ENCODE data around the gene NCKAP5.
"Not testable (repeated sequence)": the region's sequence is repeated elsewhere in the genome, so short reads cannot be mapped to it uniquely, and the experiment has no call there.

Gene NCKAP5

DNA sequence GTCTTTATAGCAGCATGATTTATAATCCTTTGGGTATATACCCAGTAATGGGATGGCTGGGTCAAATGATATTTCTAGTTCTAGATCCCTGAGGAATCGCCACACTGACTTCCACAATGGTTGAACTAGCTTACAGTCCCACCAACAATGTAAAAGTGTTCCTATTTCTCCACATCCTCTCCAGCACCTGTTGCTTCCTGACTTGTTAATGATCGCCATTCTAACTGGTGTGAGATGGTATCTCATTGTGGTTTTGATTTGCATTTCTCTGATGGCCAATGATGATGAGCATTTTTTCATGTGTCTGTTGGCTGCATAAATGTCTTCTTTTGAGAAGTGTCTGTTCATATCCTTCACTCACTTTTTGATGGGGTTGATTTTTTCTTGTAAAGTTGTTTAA, 868.5 kb downstream of the NCKAP5 start:
- H2AFZ ChIP-seq (ENCODE audit: low read length); H4K8ac ChIP-seq (ENCODE audit: low read depth, low read length); H3K4me2 ChIP-seq (ENCODE audit: insufficient read depth, low read length, poor library complexity, severe bottlenecking); H3K9ac ChIP-seq (ENCODE audit: low read depth, low read length, poor library complexity); H3K9me3 ChIP-seq (replicated peaks in 1 of 2; ENCODE audit: control insufficient read depth in 2 of 2, insufficient read depth in 1 of 2, low read depth in 1 of 2, low read length in 2 of 2); H2BK5ac ChIP-seq (ENCODE audit: low read length); H2BK120ac ChIP-seq (ENCODE audit: low read depth, low read length); DNase-seq (ENCODE audit: low spot score); H2BK12ac ChIP-seq (ENCODE audit: low read length); H3K79me1 ChIP-seq (ENCODE audit: low read depth, low read length); H2BK15ac ChIP-seq (ENCODE audit: low read length); H3K23ac ChIP-seq (ENCODE audit: low read depth, low read length, poor library complexity); H4K91ac ChIP-seq (ENCODE audit: low read depth, low read length, poor library complexity); H3K4ac ChIP-seq (ENCODE audit: low read length); H3K4me3 ChIP-seq (ENCODE audit: low read length in 2 of 2); H3K27ac ChIP-seq (replicated peaks; ENCODE audit: low read length); H2AK5ac ChIP-seq (ENCODE audit: low read depth, low read length); H3K18ac ChIP-seq (ENCODE audit: low read length); H3K27me3 ChIP-seq (ENCODE audit: control insufficient read depth in 3 of 3, insufficient read depth in 3 of 3, low read depth in 1 of 3, low read length in 3 of 3); H3K4me1 ChIP-seq (ENCODE audit: control insufficient read depth in 2 of 2, insufficient read depth in 1 of 2, low read depth in 1 of 2, low read length in 2 of 2); H3K14ac ChIP-seq (ENCODE audit: low read length): not testable (repeated sequence)
- peaks cover 0 to 38% of the 10 kb centered on the region in 2 donors for H3K36me3 ChIP-seq (replicated peaks in 1 of 2; ENCODE audit: control insufficient read depth in 2 of 2, insufficient read depth in 2 of 2, low read length in 2 of 2)
- no CpG with 5 or more reads among the region's 2 CpGs for WGBS, 2 donors (ENCODE audit: extremely low coverage in 2 of 2, insufficient read length in 2 of 2, insufficient replicate concordance in 1 of 2)

DNA sequence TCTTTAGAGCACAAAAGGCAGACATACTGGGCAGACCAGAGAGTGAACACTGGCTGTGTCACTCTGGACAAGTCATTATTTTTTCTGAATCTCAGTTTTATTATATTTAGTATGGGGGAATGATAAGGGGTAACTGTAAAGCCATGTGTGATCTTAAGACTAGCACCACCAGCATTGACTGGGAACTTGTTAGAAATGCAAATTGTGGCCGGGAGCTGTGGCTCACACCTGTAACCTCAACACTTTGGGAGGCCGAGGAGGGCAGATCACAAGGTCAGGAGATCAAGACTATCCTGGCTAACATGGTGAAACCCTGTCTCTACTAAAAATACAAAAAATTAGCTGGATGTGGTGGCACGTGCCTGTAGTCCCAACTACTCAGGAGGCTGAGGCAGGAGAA, 869.9 kb downstream of the NCKAP5 start:
- not testable (repeated sequence) for H4K8ac ChIP-seq (ENCODE audit: low read depth, low read length); H2BK5ac ChIP-seq (ENCODE audit: low read length); H2BK12ac ChIP-seq (ENCODE audit: low read length); H2BK15ac ChIP-seq (ENCODE audit: low read length); H3K4me1 ChIP-seq (ENCODE audit: control insufficient read depth in 2 of 2, insufficient read depth in 1 of 2, low read depth in 1 of 2, low read length in 2 of 2); H3K27ac ChIP-seq (replicated peaks; ENCODE audit: low read length); H2AK5ac ChIP-seq (ENCODE audit: low read depth, low read length); H3K14ac ChIP-seq (ENCODE audit: low read length); H2AFZ ChIP-seq (ENCODE audit: low read length); H3K4me3 ChIP-seq (ENCODE audit: low read length in 2 of 2); H2BK120ac ChIP-seq (ENCODE audit: low read depth, low read length); H3K27me3 ChIP-seq (ENCODE audit: control insufficient read depth in 3 of 3, insufficient read depth in 3 of 3, low read depth in 1 of 3, low read length in 3 of 3); H3K18ac ChIP-seq (ENCODE audit: low read length); H3K4me2 ChIP-seq (ENCODE audit: insufficient read depth, low read length, poor library complexity, severe bottlenecking); DNase-seq (ENCODE audit: low spot score); H4K91ac ChIP-seq (ENCODE audit: low read depth, low read length, poor library complexity); H3K23ac ChIP-seq (ENCODE audit: low read depth, low read length, poor library complexity); H3K79me1 ChIP-seq (ENCODE audit: low read depth, low read length); H3K9me3 ChIP-seq (replicated peaks in 1 of 2; ENCODE audit: control insufficient read depth in 2 of 2, insufficient read depth in 1 of 2, low read depth in 1 of 2, low read length in 2 of 2); H3K4ac ChIP-seq (ENCODE audit: low read length); H3K9ac ChIP-seq (ENCODE audit: low read depth, low read length, poor library complexity)
- H3K36me3 ChIP-seq (replicated peaks in 1 of 2; ENCODE audit: control insufficient read depth in 2 of 2, insufficient read depth in 2 of 2, low read length in 2 of 2) = peaks cover 0 to 38% of the 10 kb centered on the region in 2 donors
- WGBS, 2 donors (ENCODE audit: extremely low coverage in 2 of 2, insufficient read length in 2 of 2, insufficient replicate concordance in 1 of 2) = no CpG with 5 or more reads among the region's 3 CpGs

DNA sequence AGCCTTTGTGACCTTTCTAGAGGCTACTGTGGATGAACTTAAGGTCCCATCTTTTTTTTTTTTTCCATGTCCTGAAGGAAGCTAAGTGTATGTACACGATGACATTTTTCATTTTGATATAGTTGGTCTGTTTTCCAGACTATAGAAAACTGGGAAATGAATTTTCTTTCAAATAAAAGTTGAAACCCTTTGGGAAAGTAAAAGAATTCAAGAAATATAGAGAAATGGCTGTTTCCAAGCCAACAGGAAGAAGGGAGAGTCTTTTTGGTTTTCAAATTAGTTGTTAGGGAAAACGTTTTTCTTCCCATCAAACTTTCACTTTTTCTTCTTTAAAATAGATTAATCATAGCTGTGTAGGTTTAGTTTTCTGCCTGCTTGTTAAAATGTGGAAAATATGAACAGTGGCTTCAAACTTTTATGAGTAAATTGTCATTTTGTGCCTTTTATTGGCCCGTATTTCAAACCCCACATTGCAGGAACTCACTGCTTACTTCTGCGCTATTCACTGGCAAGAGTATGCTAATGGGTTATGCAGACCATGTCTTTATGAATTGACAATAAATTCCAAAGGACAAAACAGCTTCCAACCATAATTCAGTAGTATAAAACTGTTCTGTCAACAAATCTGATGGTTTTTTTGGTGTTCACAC, 870.6 kb downstream of the NCKAP5 start:
- Histone ChIP-seq H3K18ac (ENCODE audit: low read length) (no peak overlapping the region), H3K4me3 (ENCODE audit: low read length in 2 of 2) (no peak overlapping the region), H2BK15ac (ENCODE audit: low read length) (no peak overlapping the region), H3K27me3 (ENCODE audit: control insufficient read depth in 3 of 3, insufficient read depth in 3 of 3, low read depth in 1 of 3, low read length in 3 of 3) (no peaks in the 10 kb centered on the region), H3K27ac (replicated peaks; ENCODE audit: low read length) (no peak overlapping the region), H3K79me1 (ENCODE audit: low read depth, low read length) (no peaks in the 10 kb centered on the region), H3K14ac (ENCODE audit: low read length) (no peak overlapping the region), H2AK5ac (ENCODE audit: low read depth, low read length) (no peak overlapping the region), H3K9me3 (replicated peaks in 1 of 2; ENCODE audit: control insufficient read depth in 2 of 2, insufficient read depth in 1 of 2, low read depth in 1 of 2, low read length in 2 of 2) (no peaks in the 10 kb centered on the region), H4K8ac (ENCODE audit: low read depth, low read length) (no peak overlapping the region), H2AFZ (ENCODE audit: low read length) (no peak overlapping the region), H2BK120ac (ENCODE audit: low read depth, low read length) (no peak overlapping the region), H3K9ac (ENCODE audit: low read depth, low read length, poor library complexity) (no peak overlapping the region), H2BK5ac (ENCODE audit: low read length) (no peak overlapping the region), H3K4me1 (ENCODE audit: control insufficient read depth in 2 of 2, insufficient read depth in 1 of 2, low read depth in 1 of 2, low read length in 2 of 2) (peaks cover 0 to 7% of the 10 kb centered on the region in 2 donors), H3K36me3 (replicated peaks in 1 of 2; ENCODE audit: control insufficient read depth in 2 of 2, insufficient read depth in 2 of 2, low read length in 2 of 2) (peaks cover 0 to 41% of the 10 kb centered on the region in 2 donors), H2BK12ac (ENCODE audit: low read length) (no peak overlapping the region), H3K4ac (ENCODE audit: low read length) (no peak overlapping the region), H3K4me2 (ENCODE audit: insufficient read depth, low read length, poor library complexity, severe bottlenecking) (no peak overlapping the region), H3K23ac (ENCODE audit: low read depth, low read length, poor library complexity) (no peak overlapping the region), H4K91ac (ENCODE audit: low read depth, low read length, poor library complexity) (no peak overlapping the region)
- no peak for DNase-seq (ENCODE audit: low spot score)
- no CpG with 5 or more reads among the region's 4 CpGs for WGBS, 2 donors (ENCODE audit: extremely low coverage in 2 of 2, insufficient read length in 2 of 2, insufficient replicate concordance in 1 of 2)

DNA sequence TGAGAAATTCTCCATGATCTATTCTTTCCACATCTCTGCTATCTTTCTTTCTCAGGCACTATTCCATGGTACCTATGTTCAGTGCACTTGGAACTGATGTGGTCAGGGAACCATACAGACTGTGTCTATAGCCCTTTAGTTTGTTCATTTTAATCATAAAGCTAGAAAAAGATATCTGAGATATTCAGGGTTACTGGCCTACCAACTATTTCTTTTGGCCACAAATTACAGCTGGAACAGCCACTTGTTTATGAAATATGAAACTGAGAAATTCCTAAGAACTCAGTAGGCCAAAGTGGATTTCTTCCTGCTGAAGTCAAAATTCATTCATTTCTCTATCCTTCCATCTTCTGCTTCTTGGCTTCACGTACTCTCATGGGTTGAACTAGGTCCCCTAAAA, 875.4 kb downstream of the NCKAP5 start:
- no peak overlapping the region for H2BK15ac ChIP-seq (ENCODE audit: low read length)
- no peak for DNase-seq (ENCODE audit: low spot score)

More for the DNA sequence above, 875.4 kb downstream of the NCKAP5 start:
- Histone ChIP-seq H2AFZ (ENCODE audit: low read length) (no peak overlapping the region), H2BK120ac (ENCODE audit: low read depth, low read length) (no peak overlapping the region), H3K18ac (ENCODE audit: low read length) (no peak overlapping the region), H2AK5ac (ENCODE audit: low read depth, low read length) (no peak overlapping the region), H3K4me3 (ENCODE audit: low read length in 2 of 2) (no peak overlapping the region), H3K27ac (replicated peaks; ENCODE audit: low read length) (no peak overlapping the region), H3K27me3 (ENCODE audit: control insufficient read depth in 3 of 3, insufficient read depth in 3 of 3, low read depth in 1 of 3, low read length in 3 of 3) (no peaks in the 10 kb centered on the region), H3K9ac (ENCODE audit: low read depth, low read length, poor library complexity) (no peak overlapping the region), H3K14ac (ENCODE audit: low read length) (no peak overlapping the region), H3K4ac (ENCODE audit: low read length) (no peak overlapping the region), H3K9me3 (replicated peaks in 1 of 2; ENCODE audit: control insufficient read depth in 2 of 2, insufficient read depth in 1 of 2, low read depth in 1 of 2, low read length in 2 of 2) (peaks cover 0 to 1% of the 10 kb centered on the region in 2 donors), H4K91ac (ENCODE audit: low read depth, low read length, poor library complexity) (no peak overlapping the region), H2BK12ac (ENCODE audit: low read length) (no peak overlapping the region), H3K79me1 (ENCODE audit: low read depth, low read length) (no peaks in the 10 kb centered on the region), H3K4me1 (ENCODE audit: control insufficient read depth in 2 of 2, insufficient read depth in 1 of 2, low read depth in 1 of 2, low read length in 2 of 2) (peaks cover 0 to under 1% of the 10 kb centered on the region in 2 donors), H4K8ac (ENCODE audit: low read depth, low read length) (no peak overlapping the region), H3K23ac (ENCODE audit: low read depth, low read length, poor library complexity) (no peak overlapping the region), H3K36me3 (replicated peaks in 1 of 2; ENCODE audit: control insufficient read depth in 2 of 2, insufficient read depth in 2 of 2, low read length in 2 of 2) (peaks cover 0 to 39% of the 10 kb centered on the region in 2 donors), H2BK5ac (ENCODE audit: low read length) (no peak overlapping the region), H3K4me2 (ENCODE audit: insufficient read depth, low read length, poor library complexity, severe bottlenecking) (no peak overlapping the region)
- no CpG with 5 or more reads among the region's 1 CpG for WGBS, 2 donors (ENCODE audit: extremely low coverage in 2 of 2, insufficient read length in 2 of 2, insufficient replicate concordance in 1 of 2)
